A673 (cell line): ENCODE measurements around the gene AQP12A.

Experiments used
- CTCF ChIP-seq: fragments of 300-800, 200-600 bp; sonication (generic); conservative IDR thresholded peaks from 2 replicates; pipeline ENCODE4 v1.5.1; 2017; ENCODE audit warnings: low read depth, mild to moderate bottlenecking, antibody characterized with exemption, low read length, moderate library complexity, mixed read lengths
- EZH2 ChIP-seq: fragments of 200-600 bp; sonication (generic); IDR thresholded peaks from 2 replicates; pipeline ENCODE4 v1.6.1; 2017; ENCODE audit warnings: borderline replicate concordance, low read depth, mild to moderate bottlenecking, mixed read lengths, antibody characterized with exemption, low read length; ENCODE audit not compliant: poor library complexity, severe bottlenecking

- no peak for TF ChIP-seq CTCF
- TF ChIP-seq EZH2, result no peak
Measured at GRCh38 chr2:240712121-240712520, 20.5 kb downstream of the AQP12A start.
